SW480 (cell line): Measurements from ENCODE around the gene SFXN5.

ENCODE experiments used
- DNase-seq: peaks from one replicate; pipeline ENCODE4 v3.0.0-alpha.2; 2016; ENCODE audit warnings: low spot score

Gene SFXN5

DNA sequence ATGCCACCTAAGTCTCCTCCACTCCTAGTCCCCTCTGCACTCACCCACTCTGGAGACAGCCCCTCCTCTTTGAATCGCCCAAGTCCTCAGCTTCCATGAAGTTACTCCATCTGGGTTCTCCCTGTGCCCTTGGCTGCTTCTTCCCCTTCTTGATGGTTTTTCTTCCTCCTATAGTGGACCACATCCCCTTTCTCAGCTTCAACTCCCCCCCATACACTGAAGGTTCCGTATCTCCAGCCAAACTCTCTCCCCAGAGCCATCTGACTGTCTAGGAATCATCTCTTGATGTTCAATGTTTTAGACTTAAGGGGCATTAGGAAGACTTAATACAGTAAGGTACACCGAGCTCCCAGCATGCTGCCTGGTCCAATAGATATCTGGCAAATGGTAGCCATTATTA lies 114.6 kb downstream of the SFXN5 start:
- no peak for DNase-seq

DNA sequence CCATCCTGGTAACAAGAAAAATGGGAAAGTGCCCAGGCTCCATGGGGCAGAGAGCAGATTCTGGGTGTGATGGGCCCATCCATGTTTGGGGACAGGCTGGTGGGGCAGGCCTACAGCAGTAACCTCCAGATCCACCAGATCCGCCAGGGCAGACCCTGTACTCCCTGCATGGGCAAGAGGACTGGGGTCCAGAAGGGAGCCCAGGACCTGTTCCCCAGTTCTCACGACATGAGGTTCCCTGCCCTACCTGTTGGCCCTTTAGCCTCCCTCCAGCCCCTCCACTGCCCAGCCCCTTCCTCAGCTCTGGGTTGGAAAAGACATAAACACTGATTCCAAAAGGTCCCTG lies 115.5 kb downstream of the SFXN5 start:
- DNase-seq = no peak

GRCh38 chr2:72955228-72956049 lies 116.1 kb downstream of the SFXN5 start:
- no peak for DNase-seq

DNA sequence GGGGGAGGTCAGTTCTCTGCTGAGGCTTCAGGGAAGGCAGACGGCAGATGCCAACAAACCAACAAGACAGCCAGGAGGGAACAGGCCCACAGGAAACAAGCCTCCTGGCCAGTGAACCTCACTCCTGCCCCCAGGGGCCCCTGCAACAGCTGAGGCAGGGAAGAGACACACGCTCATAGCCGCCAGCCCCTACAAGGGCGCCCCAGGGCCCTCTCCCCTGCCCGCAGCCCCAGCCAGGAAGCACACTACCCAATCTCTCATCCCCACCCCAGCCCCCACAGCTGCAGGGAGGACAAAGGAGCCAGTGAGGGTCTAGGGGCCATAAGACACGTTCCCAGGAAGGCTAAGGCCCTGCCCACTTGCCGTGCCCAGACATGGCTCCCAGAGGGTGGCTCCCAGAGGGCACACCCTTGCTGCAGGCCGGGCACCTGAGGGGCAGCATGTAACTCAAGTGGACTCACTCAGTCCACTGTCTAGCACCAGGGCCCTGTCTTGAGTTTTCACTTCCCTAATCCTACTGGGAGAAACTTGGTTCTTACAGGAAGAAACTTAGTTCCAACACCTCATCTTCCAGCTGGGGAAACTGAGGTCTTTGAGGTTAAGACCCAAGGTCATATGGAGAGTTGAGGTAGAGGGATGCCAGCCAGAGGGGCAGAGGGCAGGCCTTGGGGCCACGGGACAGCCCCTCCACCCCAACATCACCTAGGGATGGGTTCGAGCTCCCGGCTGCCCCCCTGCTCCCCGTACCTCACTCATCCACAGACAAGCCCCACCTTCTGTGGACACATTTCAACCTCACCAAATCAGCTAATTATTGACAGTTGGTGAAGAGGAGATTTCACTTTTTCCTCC lies 116.9 kb downstream of the SFXN5 start:
- DNase-seq = no peak

- no peak for DNase-seq
Measured at GRCh38 chr2:72953976-72954375, 117.5 kb downstream of the SFXN5 start.

DNA sequence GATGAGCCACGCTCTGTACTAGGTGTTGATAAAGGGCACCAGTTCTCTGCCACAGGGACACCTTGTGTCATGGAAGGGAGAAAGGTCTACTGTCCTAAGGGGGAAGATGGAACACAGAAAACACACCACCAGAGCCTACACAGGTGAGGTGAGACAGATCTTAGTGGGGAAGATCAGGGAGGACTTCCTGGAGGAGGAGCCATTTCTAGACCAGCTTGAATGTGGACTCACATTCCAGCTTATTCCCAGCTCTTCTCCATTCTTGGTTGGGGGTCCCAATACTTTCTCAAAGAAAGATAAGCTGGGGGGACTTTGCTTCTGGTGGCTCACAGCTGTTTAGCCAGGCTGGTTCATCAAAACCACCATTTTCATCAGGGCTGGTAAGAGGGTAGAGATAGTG lies 118.0 kb downstream of the SFXN5 start:
- DNase-seq = no peak

DNA sequence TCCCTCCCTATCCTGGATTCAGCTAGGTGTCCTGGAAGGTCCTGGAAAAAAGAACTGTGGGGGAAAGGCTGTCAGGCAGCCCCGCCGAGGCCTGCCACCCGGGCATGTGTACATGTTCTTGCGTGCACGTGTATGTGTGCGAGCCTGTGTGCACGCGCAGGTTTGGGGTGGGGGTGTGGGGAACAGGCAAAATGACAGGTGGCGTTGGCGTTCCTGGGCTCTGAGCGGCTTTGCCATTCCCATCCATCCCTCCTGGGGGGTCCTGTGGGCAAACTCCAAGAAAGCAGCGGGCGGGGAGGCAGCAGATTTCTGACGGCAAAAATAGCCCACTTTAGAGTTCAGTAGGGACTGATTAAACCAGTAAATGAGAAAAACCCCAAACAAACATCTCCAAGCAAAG lies 118.6 kb downstream of the SFXN5 start:
- no peak for DNase-seq

DNA sequence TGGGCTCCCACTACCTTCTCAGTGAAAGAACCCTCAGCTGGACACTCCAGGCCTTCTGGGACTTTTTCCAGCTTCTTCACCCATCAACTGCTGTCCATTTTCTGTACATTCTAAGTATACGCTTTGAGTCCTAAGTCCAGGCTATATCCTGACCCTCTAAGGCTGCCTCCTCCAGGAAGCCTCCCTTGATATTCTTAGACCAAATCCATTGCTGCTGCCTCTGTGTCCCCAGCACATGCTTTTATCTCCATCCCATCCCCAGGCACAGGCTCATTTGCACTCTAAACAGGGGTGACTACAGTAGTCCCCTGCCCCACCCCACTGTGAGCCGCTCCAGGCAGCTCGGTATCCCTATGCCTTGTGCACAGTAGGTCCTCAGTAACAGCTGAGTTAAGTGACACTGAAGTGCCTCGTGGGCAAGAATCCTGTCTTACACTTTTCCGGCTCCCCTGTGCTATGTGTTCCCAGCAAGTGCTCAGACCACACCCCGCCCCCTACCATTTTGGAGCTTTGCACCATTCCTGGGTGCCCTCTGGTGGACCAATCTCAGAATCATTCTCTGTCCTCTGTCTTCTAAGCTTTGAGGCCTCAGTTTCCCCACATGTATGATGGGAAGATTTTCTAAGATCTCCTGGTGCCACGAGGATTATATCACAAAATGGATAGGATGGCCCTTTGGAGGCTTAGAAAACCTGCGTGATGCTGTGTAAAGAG lies 119.2 kb downstream of the SFXN5 start:
- DNase-seq = no peak

DNA sequence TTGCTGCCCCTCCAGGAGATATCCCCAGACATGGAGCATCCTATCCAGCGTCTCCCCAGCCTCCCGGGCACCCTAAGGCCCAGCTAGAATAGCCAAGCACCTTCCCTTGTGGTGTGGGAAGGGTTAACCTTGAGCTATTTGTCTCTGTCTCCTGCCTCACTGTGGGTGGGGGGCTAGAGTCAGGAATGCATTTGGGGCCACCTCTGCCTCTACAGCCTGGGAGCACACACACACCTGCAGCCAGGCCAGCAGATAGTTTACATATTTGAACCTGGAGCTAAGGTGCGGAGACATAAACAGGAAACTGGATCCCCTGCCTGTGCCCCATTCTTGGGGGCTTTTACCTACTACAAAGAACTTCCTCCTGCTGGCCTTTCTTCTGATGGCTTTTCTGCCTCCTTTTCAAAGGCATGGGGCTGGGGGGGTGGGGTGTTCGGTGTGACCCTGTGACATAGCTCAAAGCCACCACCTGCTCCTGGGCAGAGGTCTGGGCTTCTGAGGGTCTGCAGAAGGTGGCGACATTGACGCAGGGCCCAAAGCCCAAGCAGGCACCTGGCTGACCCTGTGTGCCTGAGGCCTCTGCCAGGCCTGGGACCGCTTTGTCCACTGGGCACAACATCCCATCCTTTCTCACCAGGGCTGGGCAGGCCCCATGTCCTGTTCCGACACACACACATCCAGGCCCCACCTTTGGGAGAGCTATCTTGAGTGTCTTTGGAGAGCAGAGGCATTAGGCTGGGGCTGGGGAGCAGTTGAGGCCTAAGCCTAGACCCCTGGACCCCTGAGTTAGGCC lies 120.0 kb downstream of the SFXN5 start:
- DNase-seq = no peak

- no peak for DNase-seq
Measured at GRCh38 chr2:72950558-72951255, 120.8 kb downstream of the SFXN5 start.

GRCh38 chr2:72949642-72950041 lies 121.9 kb downstream of the SFXN5 start:
- no peak for DNase-seq

DNA sequence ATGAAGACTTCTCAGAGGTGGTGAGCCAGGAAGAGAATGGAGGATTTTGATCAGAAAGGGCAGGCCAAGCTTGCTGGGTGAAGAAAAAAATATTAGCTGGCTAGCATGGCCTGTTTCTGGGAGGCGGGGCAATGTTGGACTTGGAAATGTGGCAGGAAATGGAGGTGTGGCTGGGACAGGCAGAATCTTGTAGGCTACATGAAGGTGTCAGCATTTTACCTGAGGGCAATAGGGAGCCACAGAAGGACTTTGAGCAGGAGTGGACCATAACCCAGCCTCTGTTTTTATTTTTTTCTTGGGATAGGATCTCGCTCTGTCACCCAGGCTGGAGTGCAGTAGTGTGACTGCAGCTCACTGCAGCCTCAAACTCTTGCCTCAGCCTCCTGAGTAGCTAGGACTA lies 122.5 kb downstream of the SFXN5 start:
- no peak for DNase-seq

- DNase-seq = no peak
Measured at GRCh38 chr2:72947952-72948830, 123.3 kb downstream of the SFXN5 start.

DNA sequence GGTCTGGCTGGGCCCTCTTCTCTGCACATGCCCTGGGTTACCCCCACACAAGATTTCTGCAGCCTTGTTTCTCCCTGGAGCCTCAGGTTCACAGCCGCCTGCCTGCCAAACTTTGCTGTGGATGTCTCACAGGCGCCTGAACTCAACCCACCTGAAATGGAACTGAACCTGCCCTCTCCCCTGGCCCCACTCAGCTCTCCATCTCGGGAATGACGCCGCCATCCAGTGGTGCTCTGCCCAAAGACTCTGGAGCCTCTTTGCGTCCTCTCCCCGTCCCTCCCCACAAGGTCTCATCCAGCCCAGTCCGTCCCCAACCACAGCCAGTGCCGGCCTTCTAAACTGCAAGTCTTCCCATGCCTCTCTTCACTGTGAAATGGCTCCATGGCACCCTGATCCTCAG lies 125.0 kb downstream of the SFXN5 start:
- no peak for DNase-seq

GRCh38 chr2:72945450-72946019 lies 126.0 kb downstream of the SFXN5 start:
- no peak for DNase-seq

- no peak for DNase-seq
Measured at GRCh38 chr2:72944804-72945449, 126.6 kb downstream of the SFXN5 start.

- no peak for DNase-seq
Measured at GRCh38 chr2:72943540-72944395, 127.7 kb downstream of the SFXN5 start.

- DNase-seq = no peak
Measured at GRCh38 chr2:72942881-72943418, 128.6 kb downstream of the SFXN5 start.
